Measurements from ENCODE around the gene BABAM1. TPM values are rescaled to one million over a fixed set of nuclear protein-coding genes. Genes with fewer than 3 reads are reported as not detected.

BABAM1 gene
- total RNA-seq, 6 experiments from 2014 or later: 105 to 128 (median 120) TPM

DNA sequence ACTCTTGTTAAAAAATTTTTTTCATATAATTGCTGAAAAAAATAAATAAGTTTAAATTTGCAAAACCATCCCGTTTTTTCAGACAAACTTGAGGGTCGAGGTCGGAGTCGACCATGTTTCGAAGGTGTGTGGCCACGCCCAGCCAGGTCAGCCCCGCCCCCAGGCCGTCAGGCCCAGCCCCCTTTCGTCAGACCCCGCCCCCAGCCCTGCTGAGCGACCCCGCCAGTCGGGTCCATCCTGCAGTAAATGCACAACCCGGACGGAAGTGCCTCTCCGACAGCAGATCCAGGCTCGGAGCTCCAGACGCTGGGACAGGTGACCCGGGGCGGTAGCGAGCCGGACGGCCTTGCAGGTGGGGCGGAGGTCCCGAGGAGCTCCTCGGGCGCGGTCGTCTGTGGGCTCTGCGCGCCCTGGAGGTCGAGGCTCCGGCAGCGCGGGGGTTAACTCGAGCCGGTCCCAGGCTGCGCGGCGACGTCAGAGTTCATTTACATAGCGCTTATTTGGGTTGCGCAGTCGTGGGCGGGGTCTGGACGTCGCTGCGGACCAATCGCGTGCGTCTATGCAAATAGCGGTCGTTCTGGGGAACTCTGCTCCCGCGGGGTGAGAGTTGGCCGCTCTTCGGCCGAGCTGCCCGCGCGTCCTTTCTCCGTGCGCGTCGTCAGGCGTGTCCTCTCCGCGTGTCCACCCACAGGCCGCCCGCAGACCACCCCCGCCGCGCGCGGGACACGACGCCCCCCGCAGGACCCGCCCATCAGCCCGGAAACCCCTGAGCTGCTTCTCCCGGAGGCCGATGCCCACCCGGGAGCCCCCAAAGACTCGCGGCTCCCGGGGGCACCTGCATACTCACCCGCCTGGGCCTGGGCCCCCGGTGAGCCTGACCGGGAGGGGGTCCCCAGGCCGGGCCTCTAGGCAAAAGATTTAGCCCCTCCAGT lies 41.0 kb upstream of the BABAM1 start, which contains the start of gene OCEL1:
TSS of gene OCEL1 (plus strand) at position 225 of the 932 bp plus-strand sequence. CDS start at position 247, 22 bp downstream.
- no peaks in the 10 kb centered on the region for H3K9me3 Mint-ChIP-seq
- H3K27ac Mint-ChIP-seq: peak within 1 kb of the TSS; percentile 94

DNA sequence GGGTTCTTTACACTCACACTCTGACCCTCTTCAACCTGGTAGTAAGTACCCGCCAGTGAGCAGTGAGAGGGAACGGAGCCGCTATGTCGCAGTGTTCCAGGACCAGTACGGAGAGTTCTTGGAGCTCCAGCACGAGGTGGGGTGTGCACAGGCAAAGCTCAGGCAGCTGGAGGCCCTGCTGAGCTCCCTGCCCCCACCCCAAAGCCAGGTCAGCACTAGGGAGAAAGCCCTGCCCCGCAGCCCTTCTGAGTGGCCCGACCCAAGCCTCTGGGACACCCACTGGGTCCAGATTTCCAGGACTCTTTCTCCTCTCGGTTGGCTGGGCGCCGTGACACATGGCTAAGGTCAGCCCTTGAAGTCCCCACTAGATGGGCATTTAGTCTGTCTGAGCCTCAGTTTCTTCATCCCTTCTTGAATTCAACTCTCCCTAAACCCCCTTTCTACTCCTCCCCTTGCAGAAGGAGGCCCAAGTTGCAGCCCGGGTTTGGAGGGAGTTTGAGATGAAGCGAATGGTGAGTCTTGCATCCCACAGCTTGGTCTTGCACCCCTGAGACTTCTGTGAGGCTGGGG lies 39.4 kb upstream of the BABAM1 start:
- DNase-seq: no peak
- H3K27ac Mint-ChIP-seq: no peak overlapping the region
- H3K36me3 Mint-ChIP-seq (ENCODE audit: low read depth): peaks cover 9% of the 10 kb centered on the region
- TF ChIP-seq, protein P1, sequence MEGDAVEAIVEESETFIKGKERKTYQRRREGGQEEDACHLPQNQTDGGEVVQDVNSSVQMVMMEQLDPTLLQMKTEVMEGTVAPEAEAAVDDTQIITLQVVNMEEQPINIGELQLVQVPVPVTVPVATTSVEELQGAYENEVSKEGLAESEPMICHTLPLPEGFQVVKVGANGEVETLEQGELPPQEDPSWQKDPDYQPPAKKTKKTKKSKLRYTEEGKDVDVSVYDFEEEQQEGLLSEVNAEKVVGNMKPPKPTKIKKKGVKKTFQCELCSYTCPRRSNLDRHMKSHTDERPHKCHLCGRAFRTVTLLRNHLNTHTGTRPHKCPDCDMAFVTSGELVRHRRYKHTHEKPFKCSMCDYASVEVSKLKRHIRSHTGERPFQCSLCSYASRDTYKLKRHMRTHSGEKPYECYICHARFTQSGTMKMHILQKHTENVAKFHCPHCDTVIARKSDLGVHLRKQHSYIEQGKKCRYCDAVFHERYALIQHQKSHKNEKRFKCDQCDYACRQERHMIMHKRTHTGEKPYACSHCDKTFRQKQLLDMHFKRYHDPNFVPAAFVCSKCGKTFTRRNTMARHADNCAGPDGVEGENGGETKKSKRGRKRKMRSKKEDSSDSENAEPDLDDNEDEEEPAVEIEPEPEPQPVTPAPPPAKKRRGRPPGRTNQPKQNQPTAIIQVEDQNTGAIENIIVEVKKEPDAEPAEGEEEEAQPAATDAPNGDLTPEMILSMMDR (IDR thresholded peaks at IDR 0.05): no peak
- peaks cover 7% of the 10 kb centered on the region for H3K4me1 Mint-ChIP-seq (ENCODE audit: low read depth)
- H3K4me3 Mint-ChIP-seq: peak overlapping the region; percentile 26; the same call in 1 of the 2 replicates
- H3K9me3 Mint-ChIP-seq: no peaks in the 10 kb centered on the region
- peaks cover 4% of the 10 kb centered on the region for H3K27me3 Mint-ChIP-seq (ENCODE audit: insufficient read depth)

More for the DNA sequence above, 41.0 kb upstream of the BABAM1 start, which contains the start of gene OCEL1:
- TF ChIP-seq, protein P1 (IDR thresholded peaks at IDR 0.05): no peak
- Mint-ChIP-seq H3K4me1 (ENCODE audit: low read depth) (peaks cover 7% of the 10 kb centered on the region), H3K4me3 (peak within 1 kb of the TSS; percentile 96), H3K27me3 (ENCODE audit: insufficient read depth) (peaks cover 4% of the 10 kb centered on the region), H3K36me3 (ENCODE audit: low read depth) (no peaks in the 10 kb centered on the region; the same call in 1 of the 2 replicates)
- peak; percentile 95 for DNase-seq

DNA sequence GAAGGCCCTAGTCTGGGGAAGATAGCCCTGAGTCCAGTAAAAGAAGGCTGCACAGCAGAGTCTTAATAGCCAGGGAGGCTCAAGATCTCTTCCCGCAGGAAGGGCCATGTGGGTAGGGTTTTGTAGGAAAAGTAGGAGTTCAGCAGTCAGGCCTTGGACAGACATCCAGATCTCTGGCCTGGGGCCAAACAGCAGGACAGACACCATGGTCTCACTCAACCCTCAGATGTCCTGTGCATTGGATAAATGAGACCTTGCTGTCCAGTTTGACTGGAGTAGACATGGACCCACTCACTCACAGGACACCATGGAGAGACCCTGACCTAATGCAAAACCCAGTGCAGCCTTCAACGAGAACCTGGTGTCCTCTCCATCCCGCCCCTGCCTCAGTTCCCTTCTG lies 37.4 kb upstream of the BABAM1 start:
- Mint-ChIP-seq H3K36me3 (ENCODE audit: low read depth) (peaks cover 9% of the 10 kb centered on the region), H3K4me3 (no peak overlapping the region), H3K27me3 (ENCODE audit: insufficient read depth) (peaks cover 4% of the 10 kb centered on the region), H3K27ac (no peak overlapping the region), H3K9me3 (no peaks in the 10 kb centered on the region), H3K4me1 (ENCODE audit: low read depth) (peaks cover 7% of the 10 kb centered on the region)
- no peak for DNase-seq
- TF ChIP-seq, protein P1 (IDR thresholded peaks at IDR 0.05): no peak

DNA sequence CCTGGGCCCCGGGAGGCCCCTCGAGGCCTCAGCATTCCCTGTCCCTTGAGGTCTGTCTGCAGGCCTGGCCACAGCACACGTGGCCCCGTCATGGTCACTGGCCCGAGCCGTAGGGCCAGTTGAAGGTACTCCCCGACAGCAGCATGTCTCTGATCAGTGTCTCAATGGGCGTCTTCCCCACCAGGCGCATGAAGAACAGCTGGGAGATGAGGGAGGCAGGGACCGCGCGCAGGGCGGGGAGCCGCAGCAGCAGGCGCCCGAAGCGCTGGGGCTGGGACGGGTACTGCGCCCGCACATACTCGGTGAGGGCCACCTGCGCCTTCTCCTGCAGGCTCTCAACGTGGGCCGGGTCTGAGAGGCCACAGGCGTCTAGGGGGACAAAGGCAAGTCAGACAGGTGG lies 35.0 kb upstream of the BABAM1 start:
- Mint-ChIP-seq H3K4me3 (no peak overlapping the region), H3K9me3 (no peaks in the 10 kb centered on the region), H3K4me1 (ENCODE audit: low read depth) (peaks cover 1% of the 10 kb centered on the region), H3K27me3 (ENCODE audit: insufficient read depth) (peaks cover 4% of the 10 kb centered on the region; the same call in 1 of the 2 replicates), H3K27ac (no peak overlapping the region), H3K36me3 (ENCODE audit: low read depth) (peaks cover 9% of the 10 kb centered on the region)
- no peak for DNase-seq
- TF ChIP-seq, protein P1 (IDR thresholded peaks at IDR 0.05): no peak

DNA sequence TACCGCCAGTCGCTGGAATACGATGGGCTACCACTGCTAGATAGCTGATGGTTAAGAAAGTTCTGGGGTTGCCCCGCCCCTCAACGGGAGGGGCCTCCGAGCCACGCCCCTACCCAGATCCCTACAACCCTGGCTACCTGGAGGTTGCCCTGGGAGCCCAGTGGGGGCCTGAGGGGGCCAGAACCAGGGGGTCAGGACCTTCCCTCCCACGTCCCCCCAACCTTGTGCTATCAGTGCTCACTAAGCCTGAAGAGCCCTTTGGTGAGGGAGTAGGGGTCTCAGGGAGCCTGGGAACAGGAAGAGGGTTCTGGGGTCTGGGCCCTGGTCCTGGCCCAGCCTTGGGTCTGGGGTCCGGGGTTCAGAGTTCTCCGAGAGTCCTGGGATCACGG lies 32.3 kb upstream of the BABAM1 start:
- H3K36me3 Mint-ChIP-seq (ENCODE audit: low read depth): peaks cover 15% of the 10 kb centered on the region
- H3K27me3 Mint-ChIP-seq (ENCODE audit: insufficient read depth): no peaks in the 10 kb centered on the region
- TF ChIP-seq, protein P1 (IDR thresholded peaks at IDR 0.05): no peak
- no peaks in the 10 kb centered on the region; the same call in 1 of the 2 replicates for H3K4me1 Mint-ChIP-seq (ENCODE audit: low read depth)
- no peaks in the 10 kb centered on the region for H3K9me3 Mint-ChIP-seq
- no peak for DNase-seq
- H3K27ac Mint-ChIP-seq: peak overlapping the region; percentile 62
- peak overlapping the region; percentile 85 for H3K4me3 Mint-ChIP-seq

Data from HFFc6 (cell line).